Measurements from ENCODE around the gene AP3S1.

The AP3S1 gene

GRCh38 chr5:115962565-115963402 lies 121.0 kb downstream of the AP3S1 start:
- Histone ChIP-seq H3K4me1 (ENCODE audit: control insufficient read depth in 1 of 2, insufficient read depth in 2 of 2, low read length in 2 of 2) (peaks cover 0 to 21% of the 10 kb centered on the region in 2 donors), H3K27me3 (ENCODE audit: low read depth, low read length) (peaks cover 32% of the 10 kb centered on the region), H3K27ac (ENCODE audit: low read length) (no peak overlapping the region), H3K36me3 (ENCODE audit: control insufficient read depth in 1 of 2, insufficient read depth in 2 of 2, low read length in 2 of 2) (no peaks in the 10 kb centered on the region), H3K4me3 (ENCODE audit: low read depth in 1 of 2, low read length in 2 of 2) (peak overlapping the region in 1 of 2 donors; percentile 66), H3K9me3 (ENCODE audit: control insufficient read depth in 1 of 2, low read length in 2 of 2) (no peaks in the 10 kb centered on the region)

GRCh38 chr5:115963566-115963965 lies 121.8 kb downstream of the AP3S1 start:
- Histone ChIP-seq H3K27me3 (ENCODE audit: low read depth, low read length) (peaks cover 32% of the 10 kb centered on the region), H3K36me3 (ENCODE audit: control insufficient read depth in 1 of 2, insufficient read depth in 2 of 2, low read length in 2 of 2) (no peaks in the 10 kb centered on the region), H3K4me1 (ENCODE audit: control insufficient read depth in 1 of 2, insufficient read depth in 2 of 2, low read length in 2 of 2) (peaks cover 0 to 21% of the 10 kb centered on the region in 2 donors), H3K9me3 (ENCODE audit: control insufficient read depth in 1 of 2, low read length in 2 of 2) (no peaks in the 10 kb centered on the region), H3K4me3 (ENCODE audit: low read depth in 1 of 2, low read length in 2 of 2) (no peak overlapping the region), H3K27ac (ENCODE audit: low read length) (no peak overlapping the region)

All from muscle layer of duodenum (tissue), 2 donors.